OCI-LY7 (cell line): Measurements from ENCODE around the gene MTHFR. TPM values are rescaled to one million over a fixed set of nuclear protein-coding genes. Genes with fewer than 3 reads are reported as not detected.

Source experiments
- BruUV-seq: library from RNA; stranded (reverse); fragments of 400-500 nt; replicated peaks from 2 replicates; lab custom pipeline; 2021; lab: Mats Ljungman, UMichigan
- CTCF ChIA-PET: fragments of 300-600 bp; sonication (Branson Sonifier 250); formaldehyde crosslinking; loops from one replicate; lab custom pipeline; 2022; ENCODE audit warnings: antibody characterized with exemption; ENCODE audit not compliant: unreplicated experiment; lab: Charles Lee
- POLR2A ChIA-PET: fragments of 300-600 bp; sonication (Branson Sonifier 250); formaldehyde crosslinking; loops from one replicate; lab custom pipeline; 2022; ENCODE audit warnings: antibody characterized with exemption; lab: Charles Lee
- DNase-seq: peaks from one replicate; pipeline ENCODE4 v3.0.0-alpha.2; 2015; ENCODE audit warnings: low spot score
- H2AFZ ChIP-seq: fragments of 200-600 bp; sonication (generic), shearing (Covaris generic); 2 replicates; pipeline ENCODE4 v1.6.1; 2014; ENCODE audit warnings: mild to moderate bottlenecking, antibody characterized with exemption, low read length, moderate library complexity
- H3K27ac ChIP-seq: fragments of 200-600 bp; sonication (generic); 2 replicates; pipeline ENCODE4 v1.5.1; 2014; ENCODE audit warnings: mixed run types, low read depth, mild to moderate bottlenecking, moderate library complexity, low read length, inconsistent platforms; ENCODE audit not compliant: poor library complexity, severe bottlenecking
- H3K36me3 ChIP-seq: fragments of 200-600 bp; sonication (generic); 2 replicates; pipeline ENCODE4 v1.6.1; 2014; ENCODE audit warnings: mild to moderate bottlenecking, antibody characterized with exemption, low read length, moderate library complexity, mixed read lengths; ENCODE audit not compliant: insufficient read depth
- H3K4me1 ChIP-seq: fragments of 200-600 bp; sonication (generic); 2 replicates; pipeline ENCODE4 v1.5.1; 2014; ENCODE audit warnings: mild to moderate bottlenecking, low read length; ENCODE audit not compliant: insufficient read depth, poor library complexity, severe bottlenecking
- H3K4me2 ChIP-seq: fragments of 200-600 bp; sonication (generic); 2 replicates; pipeline ENCODE4 v1.6.1; 2014; ENCODE audit warnings: mild to moderate bottlenecking, low read length
- H3K4me3 ChIP-seq: fragments of 200-600 bp; sonication (generic); 2 replicates; pipeline ENCODE4 v1.5.1; 2014; ENCODE audit warnings: mild to moderate bottlenecking, low read depth, low read length; ENCODE audit not compliant: poor library complexity, severe bottlenecking
- H3K79me2 ChIP-seq: fragments of 200-600 bp; sonication (generic); 2 replicates; pipeline ENCODE4 v1.6.1; 2016; ENCODE audit warnings: low read depth, mild to moderate bottlenecking, low read length, moderate library complexity, mixed read lengths; ENCODE audit not compliant: insufficient read depth
- H3K9me2 ChIP-seq: fragments of 200-600 bp; sonication (generic); 2 replicates; pipeline ENCODE4 v1.6.1; 2016; ENCODE audit warnings: mild to moderate bottlenecking, low read length, mixed read lengths; ENCODE audit not compliant: insufficient read depth
- H3K9me3 ChIP-seq: fragments of 200-600 bp; sonication (generic); 2 replicates; pipeline ENCODE4 v1.6.1; 2014; ENCODE audit warnings: mild to moderate bottlenecking, mixed run types, low read length, mixed read lengths
- H4K20me1 ChIP-seq: fragments of 200-600 bp; sonication (generic); 2 replicates; pipeline ENCODE4 v1.6.1; 2014; ENCODE audit warnings: mild to moderate bottlenecking, antibody characterized with exemption, low read length, moderate library complexity, mixed read lengths; ENCODE audit not compliant: insufficient read depth
- CTCF ChIP-seq: fragments of 200-600 bp; sonication (generic); conservative IDR thresholded peaks from 2 replicates; pipeline ENCODE4 v1.5.1; 2014; ENCODE audit warnings: mild to moderate bottlenecking, antibody characterized with exemption, low read length, moderate library complexity, mixed read lengths
- EZH2phosphoT487 ChIP-seq: fragments of 200-600 bp; sonication (generic); IDR thresholded peaks from 2 replicates; pipeline ENCODE4 v1.6.1; 2018; ENCODE audit warnings: low read depth, borderline replicate concordance, mild to moderate bottlenecking, mixed run types, antibody characterized with exemption, low read length, moderate library complexity, mixed read lengths
- intact Hi-C: fragments of 100-400 bp; cut with micrococcal nuclease; formaldehyde crosslinking; loops from one replicate; pipeline ENCODE4 v1.10.0; 2022; ENCODE audit not compliant: unreplicated experiment
- total RNA-seq, 2 experiments: library from RNA; depleted of rRNA in 1 of 2; stranded (reverse); fragments of >200 nt in 1 of 2; shearing (Covaris generic) in 1 of 2; gene quantifications; 2 replicates each; pipeline ENCODE4 v1.2.3, GENCODE V29; 2014 to 2022

The MTHFR gene
- total RNA-seq, 2 experiments from 2014 or later, result 31.6 to 54.6 TPM

GRCh38 chr1:11796036-11796828 is 9.5 kb downstream of the MTHFR start:
- no TSS peak for BruUV-seq
- TF ChIP-seq CTCF (no peak), EZH2phosphoT487 (no peak)
- no peak overlapping the region for H3K27ac ChIP-seq
- no peaks in the 10 kb centered on the region for H3K79me2 ChIP-seq
- DNase-seq, result no peak
- CTCF ChIA-PET, result interaction anchor here (0.6 kb wide), 1 partner anchor 78 kb away, joined by 4 read pairs; no protein-coding TSS in a partner anchor
- intact Hi-C loops, result no loop called here
- no peak overlapping the region for H3K4me3 ChIP-seq
- peaks cover 71% of the 10 kb centered on the region for H3K36me3 ChIP-seq
- POLR2A ChIA-PET, result interaction anchor here (0.7 to 1.1 kb wide), 2 partner anchors 16 to 24 kb away, joined by 3 read pairs; no protein-coding TSS in a partner anchor
- no peaks in the 10 kb centered on the region for H3K9me3 ChIP-seq
- no peaks in the 10 kb centered on the region for H4K20me1 ChIP-seq
- H2AFZ ChIP-seq, result no peak overlapping the region
- no peak overlapping the region for H3K4me2 ChIP-seq
- H3K4me1 ChIP-seq, result no peaks in the 10 kb centered on the region
- H3K9me2 ChIP-seq, result no peaks in the 10 kb centered on the region

GRCh38 chr1:11795238-11795890 is 10.4 kb downstream of the MTHFR start:
- Histone ChIP-seq H3K4me2 (no peak overlapping the region), H4K20me1 (no peaks in the 10 kb centered on the region), H3K9me3 (no peaks in the 10 kb centered on the region), H3K27ac (no peak overlapping the region), H3K9me2 (no peaks in the 10 kb centered on the region), H3K4me1 (no peaks in the 10 kb centered on the region), H3K36me3 (peaks cover 68% of the 10 kb centered on the region; the same call in 1 of the 2 replicates), H3K79me2 (no peaks in the 10 kb centered on the region), H2AFZ (no peak overlapping the region), H3K4me3 (no peak overlapping the region)
- intact Hi-C loops, result no loop called here
- no peak for DNase-seq
- TF ChIP-seq CTCF, result no peak
- TF ChIP-seq EZH2phosphoT487, result no peak
- CTCF ChIA-PET, result interaction anchor here (0.6 kb wide), 1 partner anchor 78 kb away, joined by 4 read pairs; no protein-coding TSS in a partner anchor
- POLR2A ChIA-PET, result interaction anchor here (0.6 kb wide), 1 partner anchor 19 kb away, joined by 3 read pairs; no protein-coding TSS in a partner anchor
- BruUV-seq, result no TSS peak
